Posterior cingulate gyrus (tissue), 11 donors: ENCODE data around the gene SACS.

Experiments
- DNase-seq, 10 donors: peaks; one replicate each; pipeline versions ENCODE4 v3.0.0 to v3.0.0-alpha.2; 2020 to 2021; ENCODE audit warnings: mixed read lengths in 3 of 10
- intact Hi-C: fragments of 100-400 bp; cut with DNase I; formaldehyde crosslinking; loops from one replicate; pipeline ENCODE4 v1.15.1; 2023

The SACS gene, protein sequence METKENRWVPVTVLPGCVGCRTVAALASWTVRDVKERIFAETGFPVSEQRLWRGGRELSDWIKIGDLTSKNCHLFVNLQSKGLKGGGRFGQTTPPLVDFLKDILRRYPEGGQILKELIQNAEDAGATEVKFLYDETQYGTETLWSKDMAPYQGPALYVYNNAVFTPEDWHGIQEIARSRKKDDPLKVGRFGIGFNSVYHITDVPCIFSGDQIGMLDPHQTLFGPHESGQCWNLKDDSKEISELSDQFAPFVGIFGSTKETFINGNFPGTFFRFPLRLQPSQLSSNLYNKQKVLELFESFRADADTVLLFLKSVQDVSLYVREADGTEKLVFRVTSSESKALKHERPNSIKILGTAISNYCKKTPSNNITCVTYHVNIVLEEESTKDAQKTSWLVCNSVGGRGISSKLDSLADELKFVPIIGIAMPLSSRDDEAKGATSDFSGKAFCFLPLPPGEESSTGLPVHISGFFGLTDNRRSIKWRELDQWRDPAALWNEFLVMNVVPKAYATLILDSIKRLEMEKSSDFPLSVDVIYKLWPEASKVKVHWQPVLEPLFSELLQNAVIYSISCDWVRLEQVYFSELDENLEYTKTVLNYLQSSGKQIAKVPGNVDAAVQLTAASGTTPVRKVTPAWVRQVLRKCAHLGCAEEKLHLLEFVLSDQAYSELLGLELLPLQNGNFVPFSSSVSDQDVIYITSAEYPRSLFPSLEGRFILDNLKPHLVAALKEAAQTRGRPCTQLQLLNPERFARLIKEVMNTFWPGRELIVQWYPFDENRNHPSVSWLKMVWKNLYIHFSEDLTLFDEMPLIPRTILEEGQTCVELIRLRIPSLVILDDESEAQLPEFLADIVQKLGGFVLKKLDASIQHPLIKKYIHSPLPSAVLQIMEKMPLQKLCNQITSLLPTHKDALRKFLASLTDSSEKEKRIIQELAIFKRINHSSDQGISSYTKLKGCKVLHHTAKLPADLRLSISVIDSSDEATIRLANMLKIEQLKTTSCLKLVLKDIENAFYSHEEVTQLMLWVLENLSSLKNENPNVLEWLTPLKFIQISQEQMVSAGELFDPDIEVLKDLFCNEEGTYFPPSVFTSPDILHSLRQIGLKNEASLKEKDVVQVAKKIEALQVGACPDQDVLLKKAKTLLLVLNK (N-terminal part only)

DNA sequence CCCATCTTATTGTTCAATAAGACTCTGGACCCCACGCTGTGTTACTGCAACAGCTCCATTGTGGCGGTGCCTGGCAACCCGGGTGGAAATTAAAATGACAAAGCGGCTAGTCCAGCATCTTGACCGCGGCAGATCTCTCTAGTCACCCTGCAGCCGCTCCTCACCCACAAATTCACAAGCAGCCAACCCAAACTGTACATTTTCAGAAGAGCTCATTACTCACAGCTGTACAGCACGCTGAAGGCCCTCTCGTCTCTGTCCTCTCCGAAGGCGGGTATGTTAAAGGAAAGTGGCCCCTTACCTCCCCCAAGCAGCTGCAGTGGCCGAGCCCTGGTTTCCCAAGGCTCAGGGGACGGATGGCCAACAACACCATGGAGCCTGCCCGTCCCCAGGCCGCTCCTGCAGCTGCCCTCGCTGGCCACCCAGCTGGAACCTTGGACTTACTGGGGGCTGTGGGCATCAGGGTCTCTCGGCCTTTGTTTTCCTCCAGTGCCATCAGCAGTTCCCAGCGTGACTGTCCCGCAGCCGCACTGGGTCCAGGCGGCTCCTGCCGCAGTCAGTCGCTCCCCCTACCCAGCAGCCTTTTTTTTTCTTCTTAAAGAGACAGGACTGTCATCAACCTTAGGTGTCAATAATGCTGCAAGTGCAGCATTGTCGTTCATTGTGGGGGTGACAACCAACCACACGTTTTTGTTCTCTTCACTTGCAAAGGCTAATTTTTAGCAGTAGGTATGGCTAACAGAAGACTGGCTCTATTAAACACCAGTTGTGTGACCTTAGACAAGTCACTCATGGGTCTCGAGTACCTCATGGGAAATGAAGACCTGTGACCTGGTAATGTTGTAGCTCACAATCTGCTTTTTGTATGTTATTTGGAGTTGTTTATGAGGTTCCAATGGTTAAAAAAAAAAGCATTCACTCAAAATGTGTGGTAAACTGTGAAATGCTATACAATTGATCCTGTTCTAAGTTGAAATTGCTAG lies at the start of gene SACS:
Gene SACS (minus strand): TSS at position 532 of the 983 bp plus-strand sequence. CDS start 22,463 bp downstream, outside the sequence.
- intact Hi-C loops = loop anchor here (5.0 kb wide), 1 partner anchor 56 kb away; no protein-coding TSS in a partner anchor
- peak; percentile 38 to 94 (median 60) for DNase-seq

DNA sequence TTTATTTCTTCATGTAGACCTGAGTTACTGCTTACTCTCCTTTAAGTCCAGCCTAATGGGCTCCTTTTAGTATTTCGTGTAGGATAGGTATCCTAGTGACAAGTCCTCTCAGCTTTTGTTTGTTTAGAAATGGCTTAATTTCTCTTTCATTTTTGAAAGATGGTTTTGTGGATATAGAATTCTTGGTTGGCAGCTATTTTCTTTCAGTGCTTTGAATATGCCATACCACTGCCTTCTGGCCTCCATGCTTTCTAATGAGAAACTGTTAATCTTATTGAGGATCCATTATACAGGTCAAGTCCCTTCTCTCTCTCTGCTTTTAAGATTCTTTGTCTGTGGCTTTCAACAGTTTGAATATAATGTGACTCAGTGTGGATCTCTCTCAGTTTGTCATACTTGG lies 46.8 kb upstream of the SACS start:
- DNase-seq = no peak
- intact Hi-C loops = no loop called here

DNA sequence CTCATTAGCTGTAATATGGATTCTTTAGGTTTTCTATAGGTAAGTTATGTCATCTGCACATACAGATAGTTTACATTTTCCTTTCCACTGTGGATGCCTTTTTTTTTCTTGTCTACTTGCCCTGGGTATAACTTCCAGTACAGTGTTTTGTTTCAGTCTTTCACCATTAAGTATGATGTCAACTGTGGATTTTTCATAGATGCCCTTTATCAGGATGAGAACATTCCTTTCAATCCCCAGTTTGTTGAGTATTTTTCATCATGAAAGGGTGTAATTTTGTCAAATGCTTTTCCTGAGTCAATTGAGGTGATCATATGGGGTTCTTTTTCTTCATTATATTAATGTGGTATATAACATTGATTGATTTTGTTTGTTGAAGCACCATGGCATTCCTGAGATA lies 43.6 kb upstream of the SACS start:
- intact Hi-C loops = no loop called here
- DNase-seq = no peak

DNA sequence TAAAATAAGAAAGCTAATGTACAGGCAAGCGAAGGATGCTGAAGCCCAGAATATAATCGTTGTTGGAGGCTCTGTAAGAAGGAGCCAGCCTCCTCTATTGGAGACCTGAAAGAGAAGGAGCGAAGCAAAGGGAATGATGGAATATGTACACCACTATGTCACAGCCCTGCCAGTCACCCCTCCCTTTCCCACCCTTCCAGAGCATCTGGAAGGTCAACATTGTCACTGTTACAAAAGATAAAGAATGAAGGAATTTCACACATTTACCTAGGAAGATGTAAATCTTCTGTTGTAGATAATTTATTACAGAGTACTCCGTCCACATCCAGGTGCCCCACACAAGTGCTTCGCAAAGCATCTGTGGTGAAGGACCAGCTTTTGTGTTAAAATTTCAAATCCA lies 39.7 kb upstream of the SACS start:
- intact Hi-C loops = no loop called here
- DNase-seq = no peak

DNA sequence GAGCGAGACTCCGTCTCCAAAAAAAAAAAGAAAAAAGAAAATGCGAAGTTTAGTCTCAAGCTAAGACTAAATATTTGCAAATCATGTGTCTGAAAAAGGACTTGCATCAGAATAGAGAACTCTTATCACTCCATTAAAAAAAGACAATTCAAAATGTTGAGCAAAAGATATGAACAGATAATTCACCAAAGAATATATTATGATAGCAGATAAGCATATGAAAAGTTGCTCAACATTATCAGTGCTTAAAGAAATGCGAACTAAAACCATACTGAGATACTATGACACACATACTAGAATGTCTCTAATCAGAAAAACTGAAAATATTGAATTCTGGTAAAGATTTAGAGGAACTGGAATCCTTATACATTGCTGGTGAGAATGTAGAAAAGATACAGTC lies 38.7 kb upstream of the SACS start:
- intact Hi-C loops = no loop called here
- DNase-seq = no peak

DNA sequence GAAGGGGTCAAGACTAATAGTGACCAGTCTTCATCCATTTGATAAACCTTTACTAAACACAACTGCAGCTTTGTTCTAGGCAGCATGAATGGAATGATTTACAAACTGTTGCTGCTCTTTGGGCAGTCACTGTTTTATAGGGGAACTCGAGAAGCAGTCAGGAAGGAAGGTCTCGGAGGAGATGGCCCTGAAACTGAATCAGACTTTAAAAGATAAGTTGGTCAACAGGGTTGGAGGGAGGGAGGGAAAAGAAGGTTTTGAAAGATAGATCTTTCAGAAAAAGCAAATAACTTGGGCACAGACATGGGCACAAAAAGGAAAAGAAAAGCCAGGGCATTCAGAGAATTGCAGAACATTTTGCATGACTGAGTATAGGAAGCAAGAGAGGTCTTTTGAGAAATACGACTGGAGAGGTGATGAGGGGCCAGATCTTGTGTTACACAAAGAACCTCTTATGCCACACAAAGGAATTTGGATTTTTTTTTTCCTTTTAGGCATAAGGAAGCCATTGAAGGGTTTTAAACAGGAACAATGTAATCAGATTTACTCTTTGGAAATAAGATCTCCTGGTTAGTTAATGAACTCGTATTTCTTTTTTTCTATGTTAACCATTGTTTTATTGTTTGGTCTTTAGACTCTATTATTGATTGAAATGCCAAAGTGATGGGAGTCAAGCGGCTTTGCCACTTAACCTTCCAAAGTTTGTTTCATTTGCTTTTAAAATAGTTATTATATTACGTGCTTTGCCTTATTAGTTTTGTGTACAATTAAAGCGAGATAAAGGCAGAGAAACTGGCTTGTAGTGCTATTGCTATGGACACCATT lies 37.5 kb upstream of the SACS start:
- intact Hi-C loops = no loop called here
- DNase-seq = no peak

- no peak for DNase-seq
- intact Hi-C loops = loop anchor here (10.0 kb wide), 2 partner anchors 105 to 755 kb away; partner anchors contain the start of gene TNFRSF19
These were observed 36.5 kb upstream of the SACS start for GRCh38 chr13:23469951-23470421.

- intact Hi-C loops = loop anchor here (10.0 kb wide), 2 partner anchors 106 to 756 kb away; partner anchors contain the start of gene TNFRSF19
- DNase-seq = no peak
These were observed 35.3 kb upstream of the SACS start for GRCh38 chr13:23468811-23469210.

DNA sequence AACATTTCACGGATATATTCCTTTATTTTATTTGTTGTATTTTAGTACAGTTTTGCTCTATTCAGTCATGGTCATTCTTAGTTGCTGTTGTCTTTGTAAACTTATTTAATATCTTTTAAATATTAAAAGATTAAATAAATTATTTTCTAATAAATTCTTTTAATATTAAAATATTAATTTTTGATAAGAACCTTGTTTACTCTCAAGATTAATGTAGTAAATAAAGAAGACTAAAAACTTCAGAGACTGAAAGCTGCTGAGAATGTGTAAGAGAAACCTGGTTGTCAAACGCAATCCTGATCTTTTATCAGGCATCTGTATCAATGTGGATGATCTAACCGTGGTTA lies 34.4 kb upstream of the SACS start:
- DNase-seq = no peak
- intact Hi-C loops = loop anchor here (2.0 to 10.0 kb wide), 3 partner anchors 107 to 757 kb away; partner anchors contain the start of gene TNFRSF19

- intact Hi-C loops = loop anchor here (2.0 to 10.0 kb wide), 3 partner anchors 108 to 758 kb away; partner anchors contain the start of gene TNFRSF19
- DNase-seq = peak in 1 of 10 donors; percentile 76
These were observed 33.8 kb upstream of the SACS start for GRCh38 chr13:23467048-23467931.

DNA sequence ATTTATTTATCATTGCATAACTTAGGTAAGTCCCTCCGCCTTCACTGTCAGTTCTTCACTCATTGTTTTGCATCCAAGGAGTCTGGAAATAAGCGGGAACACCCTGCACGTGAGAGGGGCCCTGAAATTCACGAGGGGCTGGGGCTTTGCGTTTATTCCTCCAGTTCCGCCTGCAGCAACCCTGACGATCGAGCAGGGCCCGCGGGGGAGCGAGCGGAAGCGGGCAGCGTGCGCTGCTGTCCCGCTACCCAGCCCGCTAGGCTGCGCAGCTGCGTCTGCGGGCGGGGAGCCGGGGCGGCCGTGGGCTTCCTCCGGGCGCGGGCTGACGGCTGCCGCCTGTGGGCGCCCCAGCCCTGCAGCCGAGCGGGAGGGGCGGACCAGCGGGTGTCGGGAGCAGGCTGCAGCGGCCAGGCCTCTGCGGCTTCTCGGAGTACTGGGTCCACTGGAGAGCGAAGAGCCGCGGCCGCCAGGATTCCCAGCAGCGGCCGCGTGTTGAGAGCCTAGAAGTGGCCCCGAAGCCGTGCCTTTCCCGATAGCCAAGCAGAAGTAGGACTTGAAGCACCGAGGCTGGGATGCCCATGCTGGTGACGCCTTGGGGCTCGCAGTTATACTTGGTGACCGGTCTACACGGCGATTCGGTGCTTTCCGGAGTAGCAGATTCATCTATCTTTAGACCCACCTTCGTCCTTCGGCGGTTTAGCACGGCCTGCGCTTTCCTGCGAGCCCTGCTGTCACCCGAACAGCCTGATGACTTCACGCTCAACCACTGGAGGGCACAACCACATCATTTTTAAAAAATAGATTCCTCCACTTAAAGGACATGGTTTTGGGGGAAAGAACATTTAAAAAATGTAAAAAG lies 32.9 kb upstream of the SACS start:
- DNase-seq = peak; percentile 51 to 96 (median 76)
- intact Hi-C loops = loop anchor here (1.0 to 10.0 kb wide), 4 partner anchors 91 to 758 kb away; partner anchors contain the start of gene TNFRSF19

GRCh38 chr13:23463661-23464060 lies 30.2 kb upstream of the SACS start:
- DNase-seq = no peak
- intact Hi-C loops = loop anchor here (10.0 kb wide), 2 partner anchors 111 to 761 kb away; partner anchors contain the start of gene TNFRSF19

DNA sequence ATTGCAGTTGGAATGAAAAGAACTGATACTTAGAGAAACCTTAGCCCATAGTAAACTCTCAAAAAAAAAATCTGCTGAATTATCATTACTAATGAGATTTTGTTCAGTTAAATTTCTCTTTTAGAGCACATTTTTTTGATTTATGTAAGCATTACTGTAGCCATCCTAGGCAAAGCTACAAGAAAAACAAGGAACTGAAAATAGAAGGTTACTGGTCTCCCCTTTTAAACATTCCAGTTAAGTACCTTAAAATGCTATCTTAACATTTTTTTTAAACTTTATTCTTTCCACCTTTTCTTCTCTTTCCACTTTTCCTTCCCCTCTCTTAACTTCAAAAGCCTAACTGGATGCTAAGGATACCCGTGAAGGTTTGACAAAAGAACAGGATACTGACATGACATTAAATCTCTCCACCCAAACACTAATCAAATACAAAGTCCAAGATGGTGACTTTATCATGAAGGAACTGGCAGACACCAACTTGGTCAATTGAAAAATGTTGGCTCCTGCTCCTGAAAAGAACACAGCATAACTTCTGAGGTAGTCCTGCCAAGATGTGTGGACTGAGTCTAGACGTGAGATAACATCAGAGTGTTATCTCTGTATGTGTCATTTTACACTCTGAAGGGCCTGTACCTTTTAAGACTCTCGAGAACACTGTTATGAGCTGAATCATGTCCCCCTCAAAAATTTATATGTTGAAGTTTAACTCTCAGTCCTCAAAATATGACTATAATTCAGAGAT lies 29.5 kb upstream of the SACS start:
- intact Hi-C loops = loop anchor here (10.0 kb wide), 2 partner anchors 112 to 762 kb away; partner anchors contain the start of gene TNFRSF19
- DNase-seq = no peak

GRCh38 chr13:23461544-23461943 lies 28.0 kb upstream of the SACS start:
- no peak for DNase-seq
- intact Hi-C loops = loop anchor here (10.0 kb wide), 2 partner anchors 113 to 763 kb away; partner anchors contain the start of gene TNFRSF19

GRCh38 chr13:23460921-23461320 lies 27.4 kb upstream of the SACS start:
- intact Hi-C loops = loop anchor here (10.0 kb wide), 2 partner anchors 114 to 764 kb away; partner anchors contain the start of gene TNFRSF19
- DNase-seq = no peak
